ENCODE data around the gene PALD1. TPM values are rescaled to one million over a fixed set of nuclear protein-coding genes. Genes with fewer than 3 reads are reported as not detected.

Gene PALD1
- total RNA-seq, 1 experiment from 2014 or later: 0.38 TPM

DNA sequence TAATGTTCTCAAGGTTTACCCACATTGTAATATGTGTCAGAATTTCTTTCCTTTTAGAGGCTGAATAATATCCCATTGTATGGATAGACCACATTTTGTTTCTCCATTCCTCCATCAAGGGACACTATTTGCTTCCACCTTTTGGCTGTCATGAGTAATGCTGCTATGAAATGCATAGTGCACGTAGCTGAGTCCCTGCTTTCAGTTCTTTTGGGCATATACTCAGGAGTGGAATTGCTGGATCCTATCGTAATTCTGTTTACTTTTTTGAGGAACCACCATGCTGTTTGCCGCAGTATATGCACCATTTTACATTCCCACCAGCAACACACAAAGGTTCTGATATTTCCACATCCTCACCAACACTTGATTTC is 64.0 kb downstream of the PALD1 start:
- Mint-ChIP-seq H3K27ac (ENCODE audit: unreplicated experiment) (no peak overlapping the region), H3K27me3 (ENCODE audit: unreplicated experiment) (peaks cover 54% of the 10 kb centered on the region), H3K9me3 (ENCODE audit: low read depth, unreplicated experiment) (no peaks in the 10 kb centered on the region), H3K4me3 (ENCODE audit: low read depth, unreplicated experiment) (no peak overlapping the region), H3K36me3 (ENCODE audit: insufficient read depth, unreplicated experiment) (no peaks in the 10 kb centered on the region), H3K4me1 (ENCODE audit: low read depth, unreplicated experiment) (no peaks in the 10 kb centered on the region)
- CTCF ChIA-PET: interaction anchor here (0.7 to 3.0 kb wide), 3 partner anchors 82 to 1003 kb away, joined by 3 to 15 read pairs (median 4); no protein-coding TSS in a partner anchor
- no peak for DNase-seq
- intact Hi-C loops (cut with micrococcal nuclease; ENCODE audit: unreplicated experiment): no loop called here
- TF ChIP-seq, protein P1, sequence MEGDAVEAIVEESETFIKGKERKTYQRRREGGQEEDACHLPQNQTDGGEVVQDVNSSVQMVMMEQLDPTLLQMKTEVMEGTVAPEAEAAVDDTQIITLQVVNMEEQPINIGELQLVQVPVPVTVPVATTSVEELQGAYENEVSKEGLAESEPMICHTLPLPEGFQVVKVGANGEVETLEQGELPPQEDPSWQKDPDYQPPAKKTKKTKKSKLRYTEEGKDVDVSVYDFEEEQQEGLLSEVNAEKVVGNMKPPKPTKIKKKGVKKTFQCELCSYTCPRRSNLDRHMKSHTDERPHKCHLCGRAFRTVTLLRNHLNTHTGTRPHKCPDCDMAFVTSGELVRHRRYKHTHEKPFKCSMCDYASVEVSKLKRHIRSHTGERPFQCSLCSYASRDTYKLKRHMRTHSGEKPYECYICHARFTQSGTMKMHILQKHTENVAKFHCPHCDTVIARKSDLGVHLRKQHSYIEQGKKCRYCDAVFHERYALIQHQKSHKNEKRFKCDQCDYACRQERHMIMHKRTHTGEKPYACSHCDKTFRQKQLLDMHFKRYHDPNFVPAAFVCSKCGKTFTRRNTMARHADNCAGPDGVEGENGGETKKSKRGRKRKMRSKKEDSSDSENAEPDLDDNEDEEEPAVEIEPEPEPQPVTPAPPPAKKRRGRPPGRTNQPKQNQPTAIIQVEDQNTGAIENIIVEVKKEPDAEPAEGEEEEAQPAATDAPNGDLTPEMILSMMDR (IDR thresholded peaks at IDR 0.05; ENCODE audit: unreplicated experiment): no peak
- no TSS peak for BruUV-seq (replicated peaks)

DNA sequence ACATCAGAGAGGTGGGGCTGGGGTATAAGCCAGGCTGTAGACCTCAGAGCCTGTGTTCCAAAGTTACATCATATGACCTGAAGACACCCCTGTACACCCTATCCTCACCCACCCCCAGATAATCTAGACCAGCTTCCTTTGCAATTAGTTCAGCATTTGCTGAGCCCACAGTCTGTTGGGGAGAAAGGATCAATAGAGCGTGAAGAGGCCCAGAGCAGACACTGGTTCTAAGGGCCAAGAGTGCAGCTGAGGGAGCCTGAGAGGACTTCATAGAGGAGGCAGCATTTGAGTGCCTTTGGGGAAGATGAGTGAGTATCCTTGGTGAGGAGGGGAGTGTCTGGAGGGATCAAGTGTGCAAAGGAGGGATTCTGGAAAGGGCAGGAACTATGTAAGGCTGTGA is 65.3 kb downstream of the PALD1 start:
- intact Hi-C loops (cut with micrococcal nuclease; ENCODE audit: unreplicated experiment): no loop called here

DNA sequence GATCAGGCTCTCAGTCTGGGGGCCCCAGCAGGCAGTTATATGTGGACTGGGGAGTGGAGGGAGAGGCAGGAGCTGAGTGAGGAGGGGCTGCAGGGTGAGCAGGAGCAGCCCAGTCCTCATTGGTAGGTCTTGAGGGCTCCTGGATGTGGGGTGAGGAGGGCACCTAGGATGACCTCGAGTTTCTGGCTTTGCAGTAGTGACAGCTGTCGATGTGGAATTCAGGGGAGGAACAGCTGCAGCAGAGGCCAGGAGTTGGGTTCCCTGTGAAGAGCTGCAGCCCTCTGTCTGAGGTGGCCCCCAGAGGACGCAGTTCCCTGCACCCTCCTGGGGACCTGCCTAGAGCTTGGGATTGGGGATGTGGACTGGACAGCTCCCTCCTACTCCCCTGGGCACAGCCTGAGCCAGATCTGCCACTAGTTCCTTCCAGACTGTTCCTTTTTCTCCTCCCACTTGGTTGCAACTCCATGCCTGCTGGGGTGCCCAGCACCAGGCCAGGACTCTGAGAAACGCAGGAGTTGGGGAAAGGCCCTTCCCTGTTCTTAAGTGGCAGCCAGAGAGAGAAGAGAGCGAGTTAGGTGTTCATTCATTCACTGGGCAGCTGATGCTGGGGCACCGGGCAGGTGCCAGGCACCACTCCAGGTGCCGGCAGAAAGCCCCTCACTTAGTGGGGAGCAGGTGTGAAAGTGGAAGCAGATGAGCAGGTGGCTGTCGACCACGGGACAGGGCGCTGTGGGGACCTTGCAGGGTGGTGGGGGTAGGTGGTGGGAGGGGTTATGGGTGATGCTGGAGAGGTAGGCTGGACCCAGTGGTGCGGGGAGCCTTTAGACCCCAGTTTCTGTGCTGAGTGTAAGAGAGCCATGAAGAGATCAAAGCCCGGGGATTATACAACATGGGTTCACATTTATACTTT is 66.1 kb downstream of the PALD1 start:
- CTCF ChIA-PET: no interaction called here
- intact Hi-C loops (cut with micrococcal nuclease; ENCODE audit: unreplicated experiment): no loop called here
- no peak for DNase-seq
- Mint-ChIP-seq H3K36me3 (ENCODE audit: insufficient read depth, unreplicated experiment) (no peaks in the 10 kb centered on the region), H3K4me1 (ENCODE audit: low read depth, unreplicated experiment) (no peaks in the 10 kb centered on the region), H3K9me3 (ENCODE audit: low read depth, unreplicated experiment) (no peaks in the 10 kb centered on the region), H3K27me3 (ENCODE audit: unreplicated experiment) (peaks cover 49% of the 10 kb centered on the region), H3K4me3 (ENCODE audit: low read depth, unreplicated experiment) (no peak overlapping the region), H3K27ac (ENCODE audit: unreplicated experiment) (no peak overlapping the region)
- TF ChIP-seq, protein P1 (IDR thresholded peaks at IDR 0.05; ENCODE audit: unreplicated experiment): no peak
- no TSS peak for BruUV-seq (replicated peaks)

More for the DNA sequence above, 65.3 kb downstream of the PALD1 start:
- TF ChIP-seq, protein P1 (IDR thresholded peaks at IDR 0.05; ENCODE audit: unreplicated experiment): no peak
- Mint-ChIP-seq H3K4me3 (ENCODE audit: low read depth, unreplicated experiment) (no peak overlapping the region), H3K4me1 (ENCODE audit: low read depth, unreplicated experiment) (no peaks in the 10 kb centered on the region), H3K27me3 (ENCODE audit: unreplicated experiment) (peaks cover 54% of the 10 kb centered on the region), H3K36me3 (ENCODE audit: insufficient read depth, unreplicated experiment) (no peaks in the 10 kb centered on the region), H3K27ac (ENCODE audit: unreplicated experiment) (no peak overlapping the region), H3K9me3 (ENCODE audit: low read depth, unreplicated experiment) (no peaks in the 10 kb centered on the region)
- BruUV-seq (replicated peaks): no TSS peak
- no peak for DNase-seq
- CTCF ChIA-PET: no interaction called here

DNA sequence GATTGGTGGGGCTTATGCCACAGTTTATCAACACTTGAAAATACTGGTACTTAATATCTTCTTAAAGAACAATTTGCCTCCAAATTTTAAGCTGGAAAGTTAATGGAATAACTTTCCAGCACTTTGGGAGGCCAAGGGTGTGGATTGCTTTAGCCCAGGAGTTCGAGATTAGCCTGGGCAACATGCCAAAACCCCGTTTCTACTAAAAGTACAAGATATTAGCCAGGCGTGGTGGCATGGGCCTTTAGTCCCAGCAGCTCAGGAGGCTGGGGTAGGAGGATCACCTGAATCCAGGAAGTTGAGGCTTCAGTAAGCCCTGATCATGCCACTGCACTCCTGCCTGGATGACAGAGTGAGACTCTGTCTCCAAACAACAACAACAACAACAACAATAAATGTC is 68.0 kb downstream of the PALD1 start:
- CTCF ChIA-PET: no interaction called here
- H3K9me3 Mint-ChIP-seq (ENCODE audit: low read depth, unreplicated experiment): no peaks in the 10 kb centered on the region
- H3K27me3 Mint-ChIP-seq (ENCODE audit: unreplicated experiment): peaks cover 40% of the 10 kb centered on the region
- H3K4me3 Mint-ChIP-seq (ENCODE audit: low read depth, unreplicated experiment): no peak overlapping the region
- intact Hi-C loops (cut with micrococcal nuclease; ENCODE audit: unreplicated experiment): no loop called here
- BruUV-seq (replicated peaks): no TSS peak
- no peaks in the 10 kb centered on the region for H3K4me1 Mint-ChIP-seq (ENCODE audit: low read depth, unreplicated experiment)
- H3K27ac Mint-ChIP-seq (ENCODE audit: unreplicated experiment): no peak overlapping the region
- no peaks in the 10 kb centered on the region for H3K36me3 Mint-ChIP-seq (ENCODE audit: insufficient read depth, unreplicated experiment)
- TF ChIP-seq, protein P1 (IDR thresholded peaks at IDR 0.05; ENCODE audit: unreplicated experiment): no peak
- no peak for DNase-seq
